SK-N-SH (cell line): ENCODE results near the gene ACSL3. TPM values are rescaled to one million over a fixed set of nuclear protein-coding genes. Genes with fewer than 3 reads are reported as not detected.

Source experiments
- CTCF ChIA-PET: fragments of 300-600, 350-600 bp; formaldehyde crosslinking; extraction: SDS; loops from one replicate; lab custom pipeline; 2021; lab: Yijun Ruan, JAX
- POLR2A ChIA-PET: fragments of 350-600 bp; sonication (Branson Sonifier 250); formaldehyde crosslinking; extraction: SDS; loops from one replicate; lab custom pipeline; 2020; ENCODE audit warnings: antibody characterized with exemption, inconsistent platforms; lab: Yijun Ruan, JAX
- DNase-seq: peaks from one replicate; pipeline ENCODE4 v3.0.0; 2012
- H2AFZ ChIP-seq: fragments of 200-600 bp; sonication (generic); 2 replicates; pipeline ENCODE4 v1.8.1; 2016; ENCODE audit warnings: antibody characterized with exemption, mild to moderate bottlenecking, low read depth
- H3F3A ChIP-seq: fragments of 200-600 bp; sonication (generic); replicated peaks from 2 replicates; pipeline ENCODE3; 2016; ENCODE audit warnings: antibody characterized with exemption, mild to moderate bottlenecking; ENCODE audit not compliant: insufficient read depth
- H3K27ac ChIP-seq, 2 experiments: fragments of 200-500 bp in 1 of 2; fragments of 200-600 bp in 1 of 2; sonication (Bioruptor generic) in 1 of 2; sonication (generic), shearing (Covaris generic) in 1 of 2; 2 replicates each; pipeline versions ENCODE4 v1.5.1 to v1.6.1; 2014 to 2016; ENCODE audit warnings: low read depth in 2 of 2, inconsistent platforms in 1 of 2, low read length in 1 of 2, mild to moderate bottlenecking in 1 of 2, mixed read lengths in 1 of 2
- H3K27me3 ChIP-seq: fragments of 200-600 bp; sonication (generic), shearing (Covaris generic); 2 replicates; pipeline ENCODE4 v1.6.1; 2016; ENCODE audit warnings: mixed run types; ENCODE audit not compliant: insufficient read depth
- H3K36me3 ChIP-seq, 2 experiments: fragments of 200-500 bp in 1 of 2; fragments of 200-600 bp in 1 of 2; sonication (Bioruptor generic) in 1 of 2; sonication (generic) in 1 of 2; replicated peaks in 1 of 2; 2 replicates each; pipeline versions ENCODE3 to v1.5.1; 2014 to 2016; ENCODE audit warnings: low read length in 1 of 2, mild to moderate bottlenecking in 1 of 2; ENCODE audit not compliant: insufficient read depth in 2 of 2, control insufficient read depth in 1 of 2
- H3K4me1 ChIP-seq, 2 experiments: fragments of 200-500 bp in 1 of 2; fragments of 200-600 bp in 1 of 2; sonication (Bioruptor generic) in 1 of 2; sonication (generic), shearing (Covaris generic) in 1 of 2; 2 replicates each; pipeline versions ENCODE4 v1.5.1 to v1.6.1; 2014 to 2016; ENCODE audit warnings: low read depth in 1 of 2, low read length in 1 of 2, mixed run types in 1 of 2; ENCODE audit not compliant: insufficient read depth in 2 of 2, control insufficient read depth in 1 of 2
- H3K4me2 ChIP-seq: fragments of 200-600 bp; sonication (generic), shearing (Covaris generic); 2 replicates; pipeline ENCODE4 v1.6.1; 2017; ENCODE audit warnings: mixed run types
- H3K4me3 ChIP-seq, 2 experiments: fragments of 200-500 bp in 1 of 2; fragments of 200-600 bp in 1 of 2; sonication (Bioruptor generic) in 1 of 2; sonication (generic), shearing (Covaris generic) in 1 of 2; 2 replicates each; pipeline versions ENCODE4 v1.5.1 to v1.8.1; 2014 to 2016; ENCODE audit warnings: low read depth in 2 of 2, inconsistent platforms in 1 of 2, low read length in 1 of 2, mild to moderate bottlenecking in 1 of 2, mixed read lengths in 1 of 2, moderate library complexity in 1 of 2
- H3K79me2 ChIP-seq: fragments of 200-600 bp; sonication (generic); 2 replicates; pipeline ENCODE4 v1.8.1; 2017; ENCODE audit warnings: mild to moderate bottlenecking; ENCODE audit not compliant: insufficient read depth
- H3K9ac ChIP-seq: fragments of 200-600 bp; sonication (generic); 2 replicates; pipeline ENCODE4 v1.6.1; 2017; ENCODE audit warnings: mixed run types
- H3K9me2 ChIP-seq: fragments of 200-600 bp; sonication (generic); 2 replicates; pipeline ENCODE4 v1.6.1; 2017; ENCODE audit warnings: mixed run types
- H3K9me3 ChIP-seq: fragments of 200-600 bp; sonication (generic); 2 replicates; pipeline ENCODE4 v1.6.1; 2017; ENCODE audit warnings: mixed run types, mild to moderate bottlenecking, moderate library complexity
- H4K20me1 ChIP-seq: fragments of 200-600 bp; sonication (generic); 2 replicates; pipeline ENCODE4 v1.6.1; 2017; ENCODE audit warnings: mild to moderate bottlenecking, mixed run types; ENCODE audit not compliant: insufficient read depth
- CHD2 ChIP-seq: fragments of 150-350 bp; IDR thresholded peaks from 2 replicates; pipeline ENCODE4 v1.6.1; 2018; ENCODE audit warnings: low read length; ENCODE audit not compliant: partially characterized antibody
- CTCF ChIP-seq: fragments of 200-600 bp; sonication (generic); IDR thresholded peaks from 2 replicates; pipeline ENCODE4 v1.6.1; 2017; ENCODE audit warnings: antibody characterized with exemption, mild to moderate bottlenecking, moderate library complexity
- ELF1 ChIP-seq: IDR thresholded peaks from 2 replicates; pipeline ENCODE4 v1.4.0; 2012
- EZH2phosphoT487 ChIP-seq: fragments of 200-600 bp; sonication (generic); IDR thresholded peaks from 2 replicates; pipeline ENCODE4 v1.6.1; 2017; ENCODE audit warnings: low read depth, mixed run types, mild to moderate bottlenecking, antibody characterized with exemption, moderate library complexity, borderline replicate concordance
- GATA2 ChIP-seq: sonication (generic); formaldehyde crosslinking; IDR thresholded peaks from 2 replicates; pipeline ENCODE4 v1.5.0; 2020; ENCODE audit warnings: mild to moderate bottlenecking, missing genetic modification reagents
- NFIC ChIP-seq: IDR thresholded peaks from 2 replicates; pipeline ENCODE4 v1.4.0; 2012; ENCODE audit warnings: borderline replicate concordance
- PBX3 ChIP-seq: IDR thresholded peaks from 2 replicates; pipeline ENCODE4; 2012
- POLR2AphosphoS5 ChIP-seq: IDR thresholded peaks from 2 replicates; pipeline ENCODE4 v1.6.1; 2012; ENCODE audit warnings: low read depth, low read length
- RCOR1 ChIP-seq: fragments of 150-350 bp; IDR thresholded peaks from 2 replicates; pipeline ENCODE4 v1.6.1; 2017; ENCODE audit warnings: antibody characterized with exemption, low read length
- RFX5 ChIP-seq: IDR thresholded peaks from 2 replicates; pipeline ENCODE4 v1.6.1; 2012; ENCODE audit warnings: mild to moderate bottlenecking, improper control_type of control experiment, low read length
- RXRA ChIP-seq: IDR thresholded peaks from 2 replicates; pipeline ENCODE4 v1.4.0; 2012; ENCODE audit warnings: low read depth, mild to moderate bottlenecking, borderline replicate concordance
- SIN3A ChIP-seq: IDR thresholded peaks from 2 replicates; pipeline ENCODE4 v1.6.1; 2012; ENCODE audit warnings: low read depth, mild to moderate bottlenecking, low read length, moderate library complexity, borderline replicate concordance
- TCF12 ChIP-seq: IDR thresholded peaks from 2 replicates; pipeline ENCODE4 v1.4.0; 2012
- USF1 ChIP-seq: IDR thresholded peaks from 2 replicates; pipeline ENCODE4 v1.4.0; 2012; ENCODE audit warnings: low read depth, borderline replicate concordance
- USF2 ChIP-seq: fragments of 150-350 bp; IDR thresholded peaks from 2 replicates; pipeline ENCODE4 v1.6.1; 2017; ENCODE audit warnings: antibody characterized with exemption, low read length, low read depth, borderline replicate concordance
- WGBS: methylation state at CpG from one replicate; pipeline ENCODE4 v1.1.6; 2017; ENCODE audit warnings: low lambda C conversion rate; 5-methylcytosine and 5-hydroxymethylcytosine counted together
- polyA plus RNA-seq, 3 experiments: library from polyadenylated mRNA; depleted of rRNA; stranded (reverse); fragments of >200 nt; gene quantifications; 2 replicates each; pipeline ENCODE4 v1.2.3, GENCODE V29; 2012

The ACSL3 gene
- polyA plus RNA-seq, 1 of the 3 experiments (the other 2 are of a cell fraction) = 15.7 TPM

GRCh38 chr2:222973237-222973636 is 112.4 kb downstream of the ACSL3 start:
- Histone ChIP-seq H2AFZ (no peak overlapping the region; the same call in 1 of the 2 replicates), H3K4me2 (no peak overlapping the region), H4K20me1 (no peaks in the 10 kb centered on the region), H3F3A (no peaks in the 10 kb centered on the region), H3K79me2 (no peaks in the 10 kb centered on the region), H3K36me3 (no peaks in the 10 kb centered on the region), H3K4me1 (peaks cover 6 to 7% of the 10 kb centered on the region in 2 experiments; a peak in 3 of 4 replicates), H3K9me2 (no peaks in the 10 kb centered on the region), H3K9me3 (no peaks in the 10 kb centered on the region), H3K27me3 (no peaks in the 10 kb centered on the region), H3K9ac (no peak overlapping the region), H3K4me3 (no peak overlapping the region), H3K27ac (peak overlapping the region; percentile 8 to 32; a peak in 2 of 4 replicates)
- no peak for TF ChIP-seq PBX3
- no peak for TF ChIP-seq EZH2phosphoT487
- TF ChIP-seq RXRA = no peak
- TF ChIP-seq GATA2 (CRISPR knock-in tag) = no peak
- TF ChIP-seq SIN3A = no peak
- TF ChIP-seq POLR2AphosphoS5 = no peak
- TF ChIP-seq USF2 = no peak
- TF ChIP-seq CHD2 = no peak
- TF ChIP-seq RCOR1 = no peak
- TF ChIP-seq USF1 = no peak
- TF ChIP-seq ELF1 = no peak
- no peak for DNase-seq
- POLR2A ChIA-PET = no interaction called here
- 78% methylated on average over 4 of the region's 4 CpGs for WGBS
- CTCF ChIA-PET = interaction anchor here (1.9 to 3.4 kb wide), 6 partner anchors 9 to 835 kb away, joined by 4 to 69 read pairs (median 24); no protein-coding TSS in a partner anchor

GRCh38 chr2:222973733-222974132 is 112.9 kb downstream of the ACSL3 start:
- POLR2A ChIA-PET = no interaction called here
- CTCF ChIA-PET = interaction anchor here (0.7 to 3.4 kb wide), 4 partner anchors 9 to 826 kb away, joined by 3 to 69 read pairs (median 21); no protein-coding TSS in a partner anchor
- Histone ChIP-seq H3K4me2 (no peak overlapping the region), H4K20me1 (no peaks in the 10 kb centered on the region), H3K9ac (no peak overlapping the region), H3K27ac (peak overlapping the region; percentile 8 to 32; a peak in 2 of 4 replicates), H3K9me3 (no peaks in the 10 kb centered on the region), H3K4me1 (peaks cover 6 to 7% of the 10 kb centered on the region in 2 experiments; a peak in 3 of 4 replicates), H3K27me3 (no peaks in the 10 kb centered on the region), H3K9me2 (no peaks in the 10 kb centered on the region), H3K36me3 (no peaks in the 10 kb centered on the region), H2AFZ (no peak overlapping the region; the same call in 1 of the 2 replicates), H3K79me2 (no peaks in the 10 kb centered on the region), H3F3A (no peaks in the 10 kb centered on the region), H3K4me3 (no peak overlapping the region)
- peak; percentile 23 for DNase-seq
- no peak for TF ChIP-seq NFIC
- no peak for TF ChIP-seq RXRA
- TF ChIP-seq EZH2phosphoT487 = no peak
- TF ChIP-seq CTCF = no peak
- TF ChIP-seq RFX5 = no peak
- TF ChIP-seq GATA2 (CRISPR knock-in tag) = peak; percentile 61; the same call in 1 of the 2 replicates
- no peak for TF ChIP-seq TCF12
- WGBS = 89% methylated on average over 2 of the region's 2 CpGs
